Keratinocyte (primary cell): ENCODE measurements around the gene ZNF768. TPM values are rescaled to one million over a fixed set of nuclear protein-coding genes. Genes with fewer than 3 reads are reported as not detected.
"Not testable (repeated sequence)": the region's sequence is repeated elsewhere in the genome, so short reads cannot be mapped to it uniquely, and the experiment has no call there.

Experiments used
- DNase-seq: peaks from one replicate; pipeline ENCODE4 v3.0.0-alpha.2; 2011; ENCODE audit warnings: low read depth, missing footprints, low spot score
- FAIRE-seq: peaks from 2 replicates; lab custom pipeline; 2011; peaks lifted over from hg19 to GRCh38; lab: Jason Lieb, UNC
- H2AFZ ChIP-seq: 2 replicates; pipeline ENCODE4 v1.6.0; 2012; ENCODE audit warnings: low read length, control low read depth, inconsistent platforms; ENCODE audit not compliant: control insufficient read depth
- H3K27ac ChIP-seq: 2 replicates; pipeline ENCODE4 v1.5.1; 2011; ENCODE audit warnings: low read length; ENCODE audit not compliant: control insufficient read depth, insufficient read depth
- H3K27me3 ChIP-seq: 3 replicates; pipeline ENCODE4 v1.6.0; 2011; ENCODE audit warnings: low read length; ENCODE audit not compliant: control insufficient read depth, insufficient read depth; ENCODE audit errors: extremely low read depth
- H3K36me3 ChIP-seq, 2 experiments: 2 replicates in 1 of 2; 3 replicates in 1 of 2; pipeline ENCODE4 v1.5.1; 2011; ENCODE audit warnings: low read length in 2 of 2, mild to moderate bottlenecking in 1 of 2; ENCODE audit not compliant: control insufficient read depth in 2 of 2, insufficient read depth in 2 of 2; ENCODE audit errors: extremely low read depth in 1 of 2
- H3K4me1 ChIP-seq: 3 replicates; pipeline ENCODE4 v1.5.1; 2011; ENCODE audit warnings: low read length; ENCODE audit not compliant: control insufficient read depth, insufficient read depth; ENCODE audit errors: extremely low read depth
- H3K4me2 ChIP-seq: 3 replicates; pipeline ENCODE4 v1.6.0; 2011; ENCODE audit warnings: low read depth, low read length; ENCODE audit not compliant: control insufficient read depth, insufficient read depth; ENCODE audit errors: extremely low read depth
- H3K4me3 ChIP-seq, 3 experiments: fragments of 200-600 bp in 1 of 3; sonication (generic) in 1 of 3; 2 replicates in 2 of 3; 3 replicates in 1 of 3; pipeline ENCODE4 v1.5.1; 2011 to 2016; ENCODE audit warnings: low read length in 3 of 3, mild to moderate bottlenecking in 3 of 3, control low read depth in 2 of 3, inconsistent platforms in 1 of 3, low read depth in 1 of 3, mixed read lengths in 1 of 3, mixed run types in 1 of 3, moderate library complexity in 1 of 3; ENCODE audit not compliant: control insufficient read depth in 2 of 3, insufficient read depth in 2 of 3; ENCODE audit errors: extremely low read depth in 1 of 3
- H3K79me2 ChIP-seq: 2 replicates; pipeline ENCODE4 v1.6.0; 2012; ENCODE audit warnings: low read length; ENCODE audit not compliant: control insufficient read depth, insufficient read depth
- H3K9ac ChIP-seq: 3 replicates; pipeline ENCODE4 v1.6.0; 2011; ENCODE audit warnings: low read length; ENCODE audit not compliant: control insufficient read depth, insufficient read depth; ENCODE audit errors: extremely low read depth
- H3K9me1 ChIP-seq: 3 replicates; pipeline ENCODE4 v1.6.0; 2011; ENCODE audit warnings: low read length; ENCODE audit not compliant: control insufficient read depth, insufficient read depth; ENCODE audit errors: extremely low read depth
- H3K9me3 ChIP-seq: 2 replicates; pipeline ENCODE4 v1.5.1; 2012; ENCODE audit warnings: low read depth, low read length; ENCODE audit not compliant: control insufficient read depth
- H4K20me1 ChIP-seq: 3 replicates; pipeline ENCODE4 v1.6.0; 2011; ENCODE audit warnings: low read length; ENCODE audit not compliant: control insufficient read depth, insufficient read depth; ENCODE audit errors: extremely low read depth
- CTCF ChIP-seq, 3 experiments: IDR thresholded peaks in 1 of 3; conservative IDR thresholded peaks in 1 of 3; optimal IDR thresholded peaks in 1 of 3; 2 replicates in 2 of 3; 3 replicates in 1 of 3; pipeline versions ENCODE3 to v1.5.1; 2011; ENCODE audit warnings: low read length in 3 of 3, mild to moderate bottlenecking in 3 of 3, moderate library complexity in 2 of 3, control low read depth in 1 of 3, inconsistent platforms in 1 of 3; ENCODE audit not compliant: insufficient read depth in 2 of 3; ENCODE audit errors: extremely low read depth in 1 of 3
- EZH2 ChIP-seq: IDR thresholded peaks from one replicate; pipeline ENCODE4 v1.6.1; 2012; ENCODE audit warnings: inconsistent platforms, mild to moderate bottlenecking, low read length, moderate library complexity
- dilution Hi-C: fragments of 300-500 bp; cut with MboI; formaldehyde crosslinking; loops from one replicate; pipeline ENCODE4 v1.7.0; 2020; ENCODE audit warnings: low sequenced_read_pairs; ENCODE audit not compliant: extremely low pct_ligation_motif_present
- polyA plus RNA-seq, 5 experiments: library from polyadenylated mRNA; depleted of rRNA in 3 of 5; stranded (reverse) in 3 of 5; stranded (forward) in 1 of 5; unstranded in 1 of 5; fragments of >200 nt; gene quantifications; 1 replicate in 1 of 5; 2 replicates in 3 of 5; 3 replicates in 1 of 5; pipeline versions ENCODE4 v1.2.1 to v1.2.3, GENCODE V29; 2011 to 2012; ENCODE audit warnings: missing spikeins in 2 of 5, low read depth in 1 of 5, low replicate concordance in 1 of 5

ZNF768 gene
- polyA plus RNA-seq, 1 donor (not counting 4 experiments of a cell fraction or from before 2014, with no cell fraction given), result 10.9 TPM

- H3K4me2 ChIP-seq, result no peak overlapping the region
- no peak overlapping the region for H3K9ac ChIP-seq
Observed at GRCh38 chr16:30523768-30524574, 2.4 kb downstream of the ZNF768 start.

GRCh38 chr16:30522702-30523463, 3.5 kb downstream of the ZNF768 start:
- DNase-seq, H3K4me2 ChIP-seq, dilution Hi-C loops, H3K4me3 ChIP-seq, FAIRE-seq, H2AFZ ChIP-seq, H3K79me2 ChIP-seq, H3K36me3 ChIP-seq, H3K9ac ChIP-seq, H3K9me1 ChIP-seq, H3K4me1 ChIP-seq, H3K9me3 ChIP-seq, H4K20me1 ChIP-seq, H3K27ac ChIP-seq, H3K27me3 ChIP-seq: not testable (repeated sequence)

More at GRCh38 chr16:30523768-30524574, 2.4 kb downstream of the ZNF768 start:
- no peak overlapping the region for H2AFZ ChIP-seq
- H3K9me1 ChIP-seq, result no peaks in the 10 kb centered on the region
- DNase-seq (no peak), FAIRE-seq (no peak)
- H3K79me2 ChIP-seq, result no peaks in the 10 kb centered on the region
- peaks cover 18% of the 10 kb centered on the region for H3K4me1 ChIP-seq
- TF ChIP-seq EZH2 (no peak), CTCF (optimal IDR thresholded peaks at IDR 0.05 in 1 of 3, IDR thresholded peaks at IDR 0.05 in 1 of 3, conservative IDR thresholded peaks at IDR 0.05 in 1 of 3; ENCODE audit: extremely low read depth in 1 of 3, insufficient read depth in 2 of 3, low read length in 3 of 3) (no peak)
- no peak overlapping the region for H3K27ac ChIP-seq
- dilution Hi-C loops, result no loop called here
- H3K36me3 ChIP-seq, result no peaks in the 10 kb centered on the region
- no peaks in the 10 kb centered on the region for H3K27me3 ChIP-seq
- no peak overlapping the region for H3K4me3 ChIP-seq
- no peaks in the 10 kb centered on the region for H4K20me1 ChIP-seq
- H3K9me3 ChIP-seq, result no peaks in the 10 kb centered on the region
